IPS DF 19.7 (cell line): ENCODE data around the gene MEX3C.
A peak's percentile ranks its signal among the peaks of the same experiment; 100 is the strongest.

Experiments
- DNase-seq: peaks from one replicate; pipeline ENCODE4 v3.0.0-alpha.2; 2013; ENCODE audit warnings: low read depth, low spot score

Gene MEX3C

DNA sequence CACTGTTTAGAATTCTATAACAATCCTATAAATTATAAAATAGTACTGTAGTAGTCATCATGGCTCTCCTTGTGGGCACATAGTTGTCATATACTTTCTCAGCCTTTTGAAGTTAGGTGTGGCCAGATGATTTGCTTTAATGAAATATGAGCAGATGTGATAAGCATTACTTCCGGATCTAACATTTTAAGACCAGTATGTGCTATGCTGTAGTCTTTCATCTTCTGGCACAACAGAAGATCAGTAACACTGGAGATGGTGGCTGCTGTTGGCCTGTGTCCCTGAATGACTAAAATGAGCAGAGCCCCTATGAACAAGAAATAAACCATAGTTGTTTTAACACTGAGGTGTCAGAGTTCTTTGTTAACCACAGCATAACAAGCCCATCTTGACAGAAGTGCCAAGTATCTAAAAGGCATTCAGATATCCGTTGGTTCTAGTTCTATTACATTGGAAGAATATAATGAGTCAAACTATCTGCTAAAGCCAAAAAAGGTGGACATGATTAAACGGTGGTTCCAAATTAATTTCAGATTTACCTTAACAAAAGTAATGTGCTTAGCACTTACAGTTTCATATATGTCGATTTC, 6.3 kb downstream of the MEX3C start:
- no peak for DNase-seq

DNA sequence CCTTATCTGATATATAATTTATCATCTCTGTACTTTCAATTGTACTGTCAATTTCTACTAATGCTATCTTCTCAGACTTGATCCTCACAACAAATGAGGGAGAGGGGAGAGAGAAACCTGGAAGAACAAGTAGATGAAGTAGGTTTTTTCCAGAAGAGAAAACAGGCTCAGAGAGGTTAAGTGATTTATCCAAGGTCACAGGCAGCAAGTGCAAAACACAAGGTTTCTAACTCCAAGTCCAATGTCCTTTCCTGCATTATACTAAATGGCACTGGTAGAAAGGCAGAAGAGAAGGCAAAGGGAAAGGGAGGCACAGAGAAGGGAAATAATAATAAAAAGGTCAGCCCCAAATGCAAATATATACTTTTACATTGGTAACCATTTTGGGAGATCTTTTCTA, 7.5 kb downstream of the MEX3C start:
- no peak for DNase-seq

DNA sequence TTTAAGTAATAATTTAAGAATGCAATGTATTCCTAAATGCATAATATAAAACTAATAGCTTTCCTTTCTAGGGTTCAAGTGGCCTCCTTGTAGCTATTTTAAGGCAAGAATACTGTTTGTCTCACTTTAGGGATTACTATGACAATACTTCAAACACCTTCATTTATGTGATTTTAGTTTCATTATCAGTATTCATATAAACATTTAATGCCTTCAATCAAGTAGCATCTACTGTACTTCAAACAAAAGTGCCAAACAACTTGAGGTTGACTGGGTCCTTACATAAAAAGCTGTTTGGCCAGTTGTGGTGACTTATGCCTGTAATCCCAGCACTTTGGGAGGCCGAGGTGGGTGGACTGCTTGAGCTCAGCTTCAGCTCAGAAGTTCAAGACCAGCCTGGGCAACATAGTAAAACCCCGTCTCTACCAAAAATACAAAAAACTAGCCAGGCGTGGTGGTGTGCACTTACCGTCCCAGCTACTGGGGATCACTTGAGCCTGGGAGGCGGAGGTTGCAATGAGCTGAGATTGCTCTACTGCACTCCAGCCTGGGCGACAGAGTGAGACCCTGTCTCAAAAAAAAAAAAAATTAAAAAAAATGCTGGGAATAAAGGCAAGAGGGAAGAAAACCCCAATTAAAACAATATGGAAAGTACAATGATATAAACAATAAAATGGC, 9.3 kb downstream of the MEX3C start:
- no peak for DNase-seq

DNA sequence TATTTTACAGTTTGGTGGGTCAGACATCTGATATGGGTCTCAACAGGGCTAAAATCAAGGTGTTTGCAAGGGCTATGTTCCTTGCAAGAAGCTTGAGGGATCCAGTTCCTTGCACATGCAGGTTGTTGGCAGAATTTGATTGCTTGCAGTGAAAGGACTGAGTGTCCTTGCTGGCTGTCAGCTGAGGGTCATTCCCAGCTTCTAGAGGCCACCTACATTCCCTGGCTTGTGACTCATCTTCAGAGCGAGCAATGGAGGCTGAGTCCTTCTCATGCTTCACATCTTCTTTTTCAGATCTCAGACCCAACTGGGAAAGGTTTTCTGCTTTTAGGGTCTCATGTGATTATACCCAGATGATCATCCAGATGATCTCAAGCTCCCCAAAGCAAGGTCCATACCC, 12.4 kb downstream of the MEX3C start:
- DNase-seq, result no peak

DNA sequence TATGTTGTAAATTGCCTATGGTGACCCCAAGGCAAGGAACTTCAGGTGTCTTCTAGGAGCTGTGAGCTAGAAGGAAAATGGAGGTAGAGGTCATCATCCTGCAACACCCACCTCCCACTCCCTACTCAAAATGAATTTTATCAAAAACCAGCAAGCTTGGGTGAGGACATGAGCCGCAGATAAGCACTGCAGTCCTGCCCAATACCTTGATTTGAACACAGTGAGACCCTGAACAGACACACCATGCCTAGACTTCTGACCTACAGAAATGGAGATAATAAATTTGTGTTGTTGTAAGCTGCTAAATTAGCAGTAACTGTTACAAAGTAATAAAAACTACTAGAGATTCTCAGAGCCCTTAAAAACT, 13.4 kb downstream of the MEX3C start:
- no peak for DNase-seq

DNA sequence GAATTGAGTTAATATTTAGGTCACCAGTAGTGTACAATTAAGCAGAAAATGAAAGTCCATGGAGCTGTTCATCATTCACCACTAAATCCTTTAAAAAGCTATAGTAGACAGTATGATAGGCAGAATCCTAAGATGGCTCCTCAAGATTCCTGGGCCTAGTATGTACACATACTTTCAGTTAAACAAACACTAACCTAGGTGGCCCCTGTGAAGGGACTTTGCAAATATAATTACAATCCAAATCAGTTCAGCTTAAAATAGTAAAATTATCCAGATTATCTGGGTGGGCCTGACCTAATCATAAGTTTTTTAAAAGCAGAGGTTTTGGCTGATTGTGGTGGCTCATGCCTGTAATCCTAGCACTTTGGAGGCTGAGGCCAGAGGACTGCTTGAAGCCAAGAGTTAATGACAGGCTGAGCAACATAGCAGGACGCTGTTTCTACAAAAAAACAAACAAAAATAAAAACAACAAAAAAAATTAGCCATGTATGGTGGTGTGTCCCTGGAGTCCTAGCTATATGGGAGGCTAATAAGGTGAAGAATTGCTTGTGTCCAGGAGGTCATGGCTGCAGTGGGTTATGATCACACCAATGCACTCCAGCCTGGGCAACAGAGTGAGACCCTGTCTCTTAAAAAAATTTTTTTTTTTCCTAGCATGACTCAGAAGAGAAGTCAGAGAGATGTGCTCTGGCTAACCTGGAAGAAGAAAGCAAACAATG, 13.9 kb downstream of the MEX3C start:
- DNase-seq, result no peak

DNA sequence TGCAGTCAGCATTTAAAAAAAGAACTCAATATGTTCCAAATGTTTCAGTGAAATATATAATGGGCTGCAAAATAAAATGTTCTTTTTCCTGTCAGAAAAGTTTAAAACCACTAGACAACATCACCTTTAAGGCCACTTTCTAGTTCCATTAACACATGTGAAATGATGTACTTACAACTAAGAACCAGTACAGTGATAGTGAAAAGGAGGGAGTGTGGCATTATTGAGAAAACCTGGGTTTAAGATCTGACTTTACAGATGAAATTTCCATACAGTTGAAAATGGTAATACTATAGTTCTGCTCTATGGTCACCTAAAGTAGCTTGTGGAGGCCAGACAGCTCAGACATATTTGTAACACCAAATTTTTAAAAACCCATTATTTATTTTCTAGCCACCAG, 14.7 kb downstream of the MEX3C start:
- no peak for DNase-seq

DNA sequence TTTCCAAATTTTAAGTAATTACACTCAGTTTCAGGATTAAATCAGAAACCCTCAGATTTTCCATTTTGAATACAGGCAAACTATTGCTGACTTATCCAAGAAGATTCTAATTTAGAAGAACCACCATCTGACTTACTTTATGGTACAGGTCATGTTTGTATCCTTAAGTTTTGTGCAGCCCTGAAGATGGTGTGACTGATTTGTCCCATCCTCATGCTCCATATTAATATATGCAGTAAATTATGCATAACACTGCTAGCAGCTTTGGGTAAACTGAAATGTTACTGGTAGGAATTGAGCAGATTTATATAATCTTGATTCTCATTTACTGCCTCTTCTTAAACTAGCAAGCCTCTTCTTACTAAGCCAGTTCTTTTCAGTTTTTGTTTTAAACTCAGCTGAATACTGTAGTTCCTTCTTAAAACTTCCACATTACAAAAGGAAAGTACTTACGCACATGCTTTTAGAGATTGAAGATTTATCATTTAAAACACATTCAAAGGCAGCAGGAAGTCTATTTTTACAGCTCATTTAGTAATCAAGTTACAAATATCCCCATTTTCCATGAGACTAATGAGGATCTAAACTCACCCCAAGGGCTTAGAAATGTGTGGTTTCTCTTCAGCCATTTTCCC, 25.7 kb downstream of the MEX3C start:
- DNase-seq, result no peak

DNA sequence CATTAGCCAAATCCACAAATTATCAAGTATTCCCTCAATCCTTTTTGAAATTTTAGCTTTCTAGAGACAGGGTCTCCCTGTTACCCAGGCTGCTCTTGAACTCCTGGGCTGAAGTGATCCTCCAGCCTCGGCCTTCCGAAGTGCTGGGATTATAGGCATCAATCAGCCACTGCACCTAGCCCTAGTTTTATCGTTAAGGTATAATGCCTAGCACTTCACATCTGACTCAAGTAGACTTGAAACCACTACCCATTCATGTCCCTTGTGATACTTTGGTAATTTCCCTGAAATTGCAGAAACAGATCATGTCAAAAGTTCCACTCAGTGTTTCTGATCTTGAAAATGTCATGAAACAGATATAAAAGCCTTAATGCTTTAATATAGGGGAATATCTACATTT, 26.3 kb downstream of the MEX3C start:
- DNase-seq, result no peak

DNA sequence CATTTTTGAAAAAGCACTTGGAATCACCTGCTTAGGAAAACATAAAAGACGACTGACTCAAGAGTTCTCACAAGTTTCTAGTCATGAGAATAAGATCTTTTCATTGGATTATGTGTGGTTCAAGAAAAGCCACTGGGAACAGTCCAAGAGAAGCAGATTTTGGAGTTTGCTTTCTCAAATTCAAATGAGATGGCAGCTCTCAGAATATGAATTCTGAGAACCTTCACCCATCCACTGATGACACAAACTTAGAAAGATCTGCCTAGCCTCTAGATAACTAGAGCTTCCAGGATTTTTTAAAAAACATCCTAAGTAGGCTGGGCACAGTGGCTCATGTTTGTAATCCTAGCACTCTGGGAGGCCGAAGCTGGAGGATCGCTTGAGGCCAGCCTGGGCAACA, 26.8 kb downstream of the MEX3C start:
- DNase-seq, result no peak

DNA sequence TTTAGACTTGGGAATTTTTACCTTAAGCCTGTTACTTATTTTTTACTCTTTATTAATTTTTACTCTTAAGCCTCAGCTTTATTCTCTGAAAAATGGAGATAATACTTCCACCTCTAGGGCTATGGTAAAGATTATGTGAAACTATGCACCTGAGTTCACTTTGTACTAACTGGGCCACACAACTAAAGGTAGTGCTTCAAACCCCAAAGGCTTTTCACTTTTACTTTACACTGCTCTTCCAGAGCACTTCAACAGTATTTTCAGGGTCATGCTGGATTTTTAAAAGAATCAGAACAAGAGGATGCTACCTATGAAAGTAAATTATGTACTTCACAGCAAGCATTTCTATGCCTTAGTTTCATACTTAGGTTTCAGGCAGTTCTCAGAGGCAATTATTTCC, 27.8 kb downstream of the MEX3C start:
- no peak for DNase-seq

DNA sequence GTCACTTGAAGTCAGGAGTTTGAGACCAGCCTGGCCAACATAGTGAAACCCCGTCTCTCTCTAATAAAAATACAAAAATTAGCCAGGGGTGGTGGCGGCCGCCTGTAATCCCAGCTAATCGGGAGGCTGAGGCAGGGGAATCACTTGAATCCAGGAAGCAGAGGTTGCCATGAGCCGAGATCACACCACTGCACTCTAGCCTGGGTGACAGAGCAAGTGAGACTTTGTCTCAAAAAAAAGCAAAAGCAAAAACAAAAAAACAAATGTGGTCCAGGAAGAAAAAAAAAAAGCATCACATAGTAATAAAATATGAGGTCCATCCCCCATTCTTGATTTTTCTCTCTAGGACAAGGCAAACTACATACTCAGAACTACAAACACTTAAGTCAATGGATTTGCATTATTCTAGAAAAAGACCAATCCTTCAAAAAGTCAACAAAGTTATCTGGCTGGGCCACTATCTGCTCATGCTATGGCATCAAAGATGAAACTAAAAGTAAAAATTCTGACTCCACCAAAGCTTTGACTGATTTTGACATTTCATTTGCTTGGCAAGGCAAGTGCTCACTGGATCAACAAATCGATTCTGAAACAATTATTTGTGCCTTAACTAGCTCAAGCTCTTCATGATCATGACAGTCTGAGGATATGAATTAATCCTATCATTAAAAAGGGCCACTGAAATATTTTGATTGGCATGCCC, 28.4 kb downstream of the MEX3C start:
- DNase-seq, result no peak

DNA sequence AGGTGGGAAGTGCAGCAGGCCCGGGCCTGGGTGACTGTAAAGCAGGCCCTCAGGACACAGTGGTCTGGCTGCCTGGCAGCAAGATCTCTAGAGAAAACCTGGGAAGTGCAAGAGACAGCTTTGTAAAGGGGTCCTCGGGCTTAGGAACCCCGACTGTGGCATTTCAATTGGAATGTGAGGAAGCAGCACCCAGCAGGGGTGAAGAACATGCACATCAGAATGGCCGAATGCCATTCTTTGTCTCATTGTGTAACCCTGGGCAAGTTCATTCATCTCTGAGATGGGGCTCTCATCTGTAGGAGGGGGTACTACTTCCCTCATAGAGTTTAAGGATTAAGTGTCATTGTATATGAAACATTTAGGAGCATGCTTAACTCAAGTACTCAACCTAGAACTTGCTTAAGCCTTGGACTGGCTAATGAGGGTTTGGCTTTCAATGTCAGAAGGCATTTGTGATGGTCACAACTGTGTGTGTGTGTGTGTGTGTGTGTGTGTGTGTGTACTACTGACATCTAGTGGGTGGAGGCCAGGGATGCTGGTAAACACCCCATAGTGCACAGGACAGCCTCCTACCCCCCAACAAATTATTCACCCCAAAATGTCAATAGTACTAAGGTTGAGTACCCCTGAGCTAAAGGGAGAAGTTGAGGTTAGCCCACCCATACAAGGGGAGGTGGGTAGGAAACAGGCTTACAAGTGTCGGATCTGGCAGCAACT, 29.3 kb downstream of the MEX3C start:
- peak; percentile 98 for DNase-seq

DNA sequence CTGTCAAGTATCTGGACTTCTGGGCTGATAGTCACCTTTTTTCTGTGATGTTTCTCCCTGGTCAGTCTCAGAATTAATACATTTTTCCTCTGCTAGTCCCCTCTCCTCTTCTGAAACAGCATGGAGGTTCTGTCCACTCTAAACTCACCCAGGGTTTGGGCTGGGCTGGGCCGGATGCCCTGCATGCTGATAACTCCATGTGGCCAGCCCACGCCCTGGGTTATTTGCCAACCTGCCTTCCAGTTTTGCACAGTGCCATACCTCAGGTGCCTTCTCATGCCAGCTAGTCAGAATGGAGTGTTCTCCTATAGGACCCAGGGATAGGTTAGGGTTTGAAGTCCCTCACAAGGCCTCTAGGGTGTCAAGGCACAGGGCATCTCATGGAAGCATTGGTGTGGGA, 32.2 kb downstream of the MEX3C start:
- no peak for DNase-seq

DNA sequence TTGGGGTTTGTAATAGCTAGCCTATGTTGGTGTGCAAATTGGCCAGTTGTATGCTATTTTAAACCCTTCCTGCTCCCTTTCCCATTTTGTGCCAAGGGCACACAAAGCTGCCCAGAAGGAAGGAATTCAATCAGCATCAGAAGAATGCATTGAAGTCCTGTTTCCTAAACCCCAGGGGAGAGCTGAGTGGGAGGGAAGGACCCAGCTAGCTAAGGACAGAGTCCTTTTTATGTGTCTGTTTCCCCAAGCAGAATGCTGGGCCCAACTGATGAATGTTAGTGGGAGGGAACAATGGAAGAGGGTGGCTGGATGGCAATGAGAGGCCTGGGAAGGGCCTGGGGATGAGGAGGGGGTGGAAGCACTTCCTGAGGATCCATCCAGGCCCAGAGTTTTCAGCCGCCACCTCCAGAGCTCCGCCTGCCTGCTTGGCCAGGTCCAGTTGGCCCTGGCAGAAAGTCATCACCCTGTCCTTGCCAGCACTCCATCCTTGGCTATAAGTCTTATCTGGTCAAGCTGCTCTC, 32.7 kb downstream of the MEX3C start:
- DNase-seq, result peak; percentile 35

DNA sequence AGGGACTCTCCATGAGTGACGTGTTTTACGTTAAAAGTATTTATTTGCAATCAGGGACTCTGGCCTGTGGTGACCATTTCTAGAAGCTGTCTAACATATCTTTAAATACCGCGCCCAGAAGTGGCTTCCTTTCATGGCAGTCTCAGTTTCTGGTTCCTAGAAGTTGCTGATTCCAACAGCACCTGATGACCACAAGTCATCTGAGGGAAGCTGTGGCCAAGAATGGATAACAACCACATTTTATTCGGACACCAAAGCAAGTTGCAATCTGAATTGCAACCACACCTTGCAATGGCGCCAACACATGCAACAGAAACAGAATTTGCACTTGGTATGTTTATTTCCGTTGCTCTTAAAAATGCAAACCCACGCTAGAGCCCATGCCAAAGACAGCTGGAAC, 33.1 kb downstream of the MEX3C start:
- no peak for DNase-seq

DNA sequence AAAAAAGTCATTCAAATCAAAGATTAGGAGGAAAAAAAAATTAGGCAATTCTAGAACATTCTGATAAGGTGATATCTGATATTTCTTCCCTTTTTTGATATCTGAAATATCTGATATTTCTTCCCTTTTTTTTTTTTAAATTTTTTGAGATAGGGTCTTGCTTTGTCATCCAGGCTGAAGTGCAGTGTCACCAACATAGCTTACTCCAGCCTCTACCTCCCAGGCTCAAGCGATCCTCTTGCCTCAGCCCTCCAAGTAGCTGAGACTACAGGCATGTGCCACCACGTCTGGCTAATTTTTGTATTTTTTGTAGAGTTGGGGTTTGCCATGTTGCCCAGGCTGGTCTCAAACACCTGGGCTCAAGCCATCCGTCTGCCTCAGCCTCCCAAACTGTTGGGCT, 33.9 kb downstream of the MEX3C start:
- DNase-seq, result no peak

DNA sequence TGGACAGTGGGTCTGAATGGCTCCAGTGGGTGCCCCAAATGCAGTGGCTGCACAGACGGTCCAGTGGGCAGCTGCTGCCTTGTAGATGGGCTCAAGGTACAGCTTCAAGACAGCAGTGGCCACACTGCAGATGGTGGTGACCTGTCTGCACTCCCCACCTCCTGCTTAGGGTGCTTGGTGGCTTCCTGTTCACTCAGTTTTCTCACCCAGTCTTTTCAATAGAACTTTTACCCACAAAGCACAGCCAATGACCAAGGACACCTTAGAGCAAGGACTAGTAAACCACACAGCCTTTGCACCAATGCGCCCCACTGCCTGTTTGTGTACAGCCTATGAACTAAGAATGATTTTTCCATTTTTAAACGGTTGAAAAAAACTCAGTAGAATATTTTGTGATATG, 34.9 kb downstream of the MEX3C start:
- DNase-seq, result no peak

DNA sequence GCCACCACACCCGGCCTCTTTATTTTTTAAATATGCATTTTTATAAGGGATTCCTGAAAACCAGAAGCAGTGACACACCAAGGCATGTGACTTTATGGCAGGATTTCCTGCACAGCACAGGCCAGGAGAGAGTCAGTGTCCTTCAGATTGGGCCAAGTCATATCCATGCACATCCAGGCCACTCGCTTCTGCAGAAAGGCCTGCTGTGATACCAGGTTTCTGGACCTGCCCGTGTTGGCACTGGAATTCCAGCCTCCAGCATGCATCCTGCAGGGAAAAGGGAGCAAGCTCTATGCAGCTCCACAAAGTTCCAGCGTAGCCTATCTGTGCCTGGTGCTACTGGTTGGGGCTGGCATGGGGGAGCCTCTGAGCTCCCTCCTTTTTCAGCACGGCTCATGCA, 36.8 kb downstream of the MEX3C start:
- no peak for DNase-seq

DNA sequence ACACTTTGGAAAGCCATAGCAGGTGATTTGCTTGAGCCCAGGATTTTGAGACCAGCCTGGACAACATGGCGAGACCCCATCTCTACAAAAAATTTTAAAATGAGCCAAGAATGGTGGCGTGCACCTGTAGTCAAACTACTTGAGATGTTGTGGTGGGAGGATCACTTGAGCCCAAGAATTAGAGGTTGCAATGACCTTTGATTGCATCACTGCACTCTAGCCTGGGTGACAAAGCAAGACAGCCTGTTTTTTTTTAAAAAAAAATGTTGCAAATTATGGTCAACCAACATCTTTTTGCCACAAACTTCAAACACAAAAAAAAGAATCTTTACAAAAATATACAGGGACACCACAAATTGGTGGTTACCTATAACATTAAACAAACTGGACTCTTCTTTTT, 40.3 kb downstream of the MEX3C start:
- DNase-seq, result no peak

DNA sequence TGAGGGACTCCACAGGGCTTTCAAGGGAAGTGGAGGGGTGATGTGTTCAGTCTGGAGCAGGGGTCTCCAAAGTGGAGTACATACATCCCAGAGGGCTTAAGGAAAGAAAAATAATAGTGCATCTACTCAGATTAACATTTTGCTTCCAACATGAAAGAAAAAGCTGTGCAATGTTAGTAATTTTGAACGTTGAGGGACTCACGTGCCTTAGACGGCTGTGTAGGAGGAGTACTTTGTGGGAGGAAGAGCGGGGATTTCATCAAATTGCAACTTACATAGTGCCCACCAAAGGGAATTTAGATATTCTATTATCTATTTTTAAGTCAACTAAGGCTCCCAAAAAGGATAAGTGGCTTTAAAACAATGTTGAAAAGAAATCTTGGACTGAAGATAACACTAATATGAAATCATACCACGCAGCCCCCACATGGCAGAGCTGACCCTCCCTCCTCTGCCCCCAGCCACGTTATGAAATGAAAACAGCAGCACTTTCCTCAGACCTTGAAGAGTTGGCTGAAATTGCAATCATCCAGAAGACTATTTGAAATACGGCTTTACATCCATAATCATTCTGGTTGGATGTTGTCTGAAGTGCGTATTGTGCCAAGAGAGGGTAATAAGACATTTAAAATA, 42.9 kb downstream of the MEX3C start:
- DNase-seq, result no peak
